OCI-LY1 (cell line): ENCODE measurements around the gene SDCCAG8.

Experiments used
- H2AFZ ChIP-seq: fragments of 200-600 bp; sonication (generic), shearing (Covaris generic); 2 replicates; pipeline ENCODE4 v1.6.0; 2014; ENCODE audit warnings: antibody characterized with exemption, mild to moderate bottlenecking, low read length
- H3F3A ChIP-seq: fragments of 200-600 bp; sonication (generic), shearing (Covaris generic); 2 replicates; pipeline ENCODE4 v1.6.0; 2014; ENCODE audit warnings: mild to moderate bottlenecking, antibody characterized with exemption, low read length, moderate library complexity; ENCODE audit not compliant: insufficient read depth
- H3K27ac ChIP-seq: fragments of 200-600 bp; sonication (generic); 2 replicates; pipeline ENCODE4 v1.5.1; 2014; ENCODE audit warnings: low read length, mixed run types, mild to moderate bottlenecking, low read depth; ENCODE audit not compliant: poor library complexity, severe bottlenecking
- H3K27me3 ChIP-seq: fragments of 200-600 bp; sonication (generic); 2 replicates; pipeline ENCODE4 v1.6.0; 2014; ENCODE audit warnings: antibody characterized with exemption, mild to moderate bottlenecking, low read length, moderate library complexity; ENCODE audit not compliant: insufficient read depth
- H3K36me3 ChIP-seq: fragments of 200-600 bp; sonication (generic); 2 replicates; pipeline ENCODE4 v1.6.1; 2014; ENCODE audit warnings: mild to moderate bottlenecking, antibody characterized with exemption, low read length, moderate library complexity, mixed read lengths; ENCODE audit not compliant: insufficient read depth
- H3K4me1 ChIP-seq: fragments of 200-600 bp; sonication (generic); 2 replicates; pipeline ENCODE4 v1.5.1; 2014; ENCODE audit warnings: mild to moderate bottlenecking, low read length, moderate library complexity; ENCODE audit not compliant: insufficient read depth, severe bottlenecking
- H3K4me2 ChIP-seq: fragments of 200-600 bp; sonication (generic), shearing (Covaris generic); 2 replicates; pipeline ENCODE4 v1.6.1; 2014; ENCODE audit warnings: low read length
- H3K4me3 ChIP-seq: fragments of 200-600 bp; sonication (generic); 2 replicates; pipeline ENCODE4 v1.5.1; 2014; ENCODE audit warnings: low read length, low read depth, mild to moderate bottlenecking, mixed read lengths; ENCODE audit not compliant: poor library complexity, severe bottlenecking
- H3K79me2 ChIP-seq: fragments of 200-600 bp; shearing (Covaris generic); 2 replicates; pipeline ENCODE4 v1.6.1; 2016; ENCODE audit warnings: mixed run types, low read length, mixed read lengths; ENCODE audit not compliant: insufficient read depth
- H3K9ac ChIP-seq: fragments of 200-600 bp; sonication (generic), shearing (Covaris generic); 2 replicates; pipeline ENCODE4 v1.6.1; 2014; ENCODE audit warnings: mild to moderate bottlenecking, low read length, mixed read lengths
- H3K9me2 ChIP-seq: fragments of 200-600 bp; sonication (generic), shearing (Covaris generic); 2 replicates; pipeline ENCODE4 v1.6.1; 2014; ENCODE audit warnings: low read depth, mild to moderate bottlenecking, low read length, mixed read lengths
- H3K9me3 ChIP-seq: fragments of 200-600 bp; shearing (Covaris generic); 2 replicates; pipeline ENCODE4 v1.6.1; 2014; ENCODE audit warnings: low read length, mixed read lengths
- H4K20me1 ChIP-seq: fragments of 200-600 bp; sonication (generic), shearing (Covaris generic); 2 replicates; pipeline ENCODE4 v1.6.0; 2016; ENCODE audit warnings: mild to moderate bottlenecking, low read length; ENCODE audit not compliant: insufficient read depth
- EZH2 ChIP-seq: fragments of 200-600 bp; sonication (generic), shearing (Covaris generic); IDR thresholded peaks from 2 replicates; pipeline ENCODE4 v1.8.0; 2017; ENCODE audit warnings: borderline replicate concordance, mixed run types, mild to moderate bottlenecking, antibody characterized with exemption, low read length, moderate library complexity, mixed read lengths
- TF ChIP-seq, protein P1 (sequence below): fragments of 200-600 bp; sonication (generic), shearing (Covaris generic); IDR thresholded peaks from 2 replicates; pipeline ENCODE4 v1.5.1; 2017; ENCODE audit warnings: mild to moderate bottlenecking, antibody characterized with exemption, low read length, moderate library complexity, mixed read lengths

Gene SDCCAG8

DNA sequence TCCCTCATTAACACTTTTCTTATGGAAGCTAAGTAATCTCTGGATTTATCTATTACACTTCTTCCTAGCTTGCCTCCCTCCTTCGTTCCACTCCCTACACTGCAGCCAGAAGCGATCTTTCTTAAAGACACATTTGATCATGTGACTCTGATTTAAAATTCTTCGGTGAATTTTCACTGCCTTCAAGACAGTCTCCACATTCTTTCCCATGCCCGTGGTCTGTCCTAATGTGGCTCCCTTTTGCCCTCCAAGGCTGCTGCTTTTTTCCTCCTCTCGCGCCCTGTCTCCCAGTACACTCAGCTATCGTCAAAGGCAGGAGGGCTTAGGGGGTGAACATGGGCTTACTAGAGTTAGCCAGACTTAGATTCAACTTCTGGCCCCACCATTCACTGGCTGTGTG lies 64.4 kb downstream of the SDCCAG8 start:
- Histone ChIP-seq H3K36me3 (peaks cover 9% of the 10 kb centered on the region; the same call in 1 of the 2 replicates), H3K9me3 (no peaks in the 10 kb centered on the region), H3K27ac (no peak overlapping the region), H3K4me3 (no peak overlapping the region), H2AFZ (no peak overlapping the region), H3F3A (no peaks in the 10 kb centered on the region), H4K20me1 (no peaks in the 10 kb centered on the region), H3K4me2 (no peak overlapping the region), H3K9ac (no peak overlapping the region), H3K4me1 (no peaks in the 10 kb centered on the region), H3K27me3 (no peaks in the 10 kb centered on the region), H3K79me2 (no peaks in the 10 kb centered on the region), H3K9me2 (no peaks in the 10 kb centered on the region)
- TF ChIP-seq, protein P1, sequence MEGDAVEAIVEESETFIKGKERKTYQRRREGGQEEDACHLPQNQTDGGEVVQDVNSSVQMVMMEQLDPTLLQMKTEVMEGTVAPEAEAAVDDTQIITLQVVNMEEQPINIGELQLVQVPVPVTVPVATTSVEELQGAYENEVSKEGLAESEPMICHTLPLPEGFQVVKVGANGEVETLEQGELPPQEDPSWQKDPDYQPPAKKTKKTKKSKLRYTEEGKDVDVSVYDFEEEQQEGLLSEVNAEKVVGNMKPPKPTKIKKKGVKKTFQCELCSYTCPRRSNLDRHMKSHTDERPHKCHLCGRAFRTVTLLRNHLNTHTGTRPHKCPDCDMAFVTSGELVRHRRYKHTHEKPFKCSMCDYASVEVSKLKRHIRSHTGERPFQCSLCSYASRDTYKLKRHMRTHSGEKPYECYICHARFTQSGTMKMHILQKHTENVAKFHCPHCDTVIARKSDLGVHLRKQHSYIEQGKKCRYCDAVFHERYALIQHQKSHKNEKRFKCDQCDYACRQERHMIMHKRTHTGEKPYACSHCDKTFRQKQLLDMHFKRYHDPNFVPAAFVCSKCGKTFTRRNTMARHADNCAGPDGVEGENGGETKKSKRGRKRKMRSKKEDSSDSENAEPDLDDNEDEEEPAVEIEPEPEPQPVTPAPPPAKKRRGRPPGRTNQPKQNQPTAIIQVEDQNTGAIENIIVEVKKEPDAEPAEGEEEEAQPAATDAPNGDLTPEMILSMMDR, result no peak
- TF ChIP-seq EZH2, result no peak

- Histone ChIP-seq H3K4me1 (no peaks in the 10 kb centered on the region), H3K4me3 (no peak overlapping the region), H4K20me1 (no peaks in the 10 kb centered on the region), H3K9me3 (no peaks in the 10 kb centered on the region), H3F3A (no peaks in the 10 kb centered on the region), H3K9me2 (no peaks in the 10 kb centered on the region), H2AFZ (no peak overlapping the region), H3K79me2 (no peaks in the 10 kb centered on the region), H3K4me2 (no peak overlapping the region), H3K27ac (no peak overlapping the region), H3K27me3 (no peaks in the 10 kb centered on the region), H3K36me3 (peaks cover 9% of the 10 kb centered on the region; the same call in 1 of the 2 replicates), H3K9ac (no peak overlapping the region)
- no peak for TF ChIP-seq EZH2
- TF ChIP-seq, protein P1, result no peak
Observed at GRCh38 chr1:243322326-243322725, 66.5 kb downstream of the SDCCAG8 start.

DNA sequence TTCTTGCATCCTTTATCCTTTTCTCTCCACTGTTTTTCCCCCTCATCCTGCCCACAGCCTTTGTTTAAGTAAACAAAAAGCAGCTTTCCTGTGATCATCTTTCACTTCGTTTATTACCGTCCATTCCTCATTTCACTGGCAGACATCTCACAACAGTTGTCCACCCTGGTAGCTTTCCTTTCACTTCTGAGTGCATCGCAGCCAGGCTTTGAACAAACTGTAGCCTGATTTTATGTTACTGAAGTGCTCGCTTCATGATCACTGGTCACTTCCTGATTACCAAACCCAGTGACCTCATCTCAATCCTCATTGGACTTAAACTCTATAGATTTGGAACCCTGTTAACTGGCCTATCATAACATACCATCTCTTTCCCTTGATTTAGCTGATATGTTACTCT lies 67.7 kb downstream of the SDCCAG8 start:
- no peaks in the 10 kb centered on the region for H3K4me1 ChIP-seq
- no peak overlapping the region for H2AFZ ChIP-seq
- no peaks in the 10 kb centered on the region for H3F3A ChIP-seq
- no peak overlapping the region for H3K27ac ChIP-seq
- H3K9me2 ChIP-seq, result no peaks in the 10 kb centered on the region
- no peak overlapping the region for H3K9ac ChIP-seq
- H3K79me2 ChIP-seq, result no peaks in the 10 kb centered on the region
- H3K4me3 ChIP-seq, result no peak overlapping the region
- no peaks in the 10 kb centered on the region for H3K27me3 ChIP-seq
- H3K4me2 ChIP-seq, result no peak overlapping the region
- no peaks in the 10 kb centered on the region for H3K36me3 ChIP-seq
- no peaks in the 10 kb centered on the region for H3K9me3 ChIP-seq
- H4K20me1 ChIP-seq, result no peaks in the 10 kb centered on the region
- TF ChIP-seq, protein P1, result no peak
- no peak for TF ChIP-seq EZH2
